Left lung (tissue), 10 donors: ENCODE results near the gene SLC44A3. TPM values are rescaled to one million over a fixed set of nuclear protein-coding genes. Genes with fewer than 3 reads are reported as not detected.
A peak's percentile ranks its signal among the peaks of the same experiment; 100 is the strongest.

Experiments
- ATAC-seq: fragments of 200-7000 bp; cut with Tn5 transposase; one replicate; pipeline ENCODE4 v1.9.1; 2020; ENCODE audit warnings: moderate library complexity
- DNase-seq, 4 donors: peaks; one replicate each; pipeline ENCODE4 v3.0.0-alpha.2; 2013 to 2020
- H3K27ac ChIP-seq, 2 donors: fragments of 200-600 bp; sonication (generic) in 1 of 2; one replicate each; pipeline versions ENCODE4 v1.5.0 to v1.8.0; 2020 to 2021
- H3K27me3 ChIP-seq, 2 donors: fragments of 200-600 bp; sonication (generic) in 1 of 2; one replicate each; pipeline versions ENCODE4 v1.5.0 to v1.8.0; 2020 to 2021
- H3K36me3 ChIP-seq, 2 donors: fragments of 200-600 bp; sonication (generic) in 1 of 2; one replicate each; pipeline versions ENCODE4 v1.5.0 to v1.8.0; 2020 to 2021
- H3K4me1 ChIP-seq, 2 donors: fragments of 200-600 bp; one replicate each; pipeline ENCODE4 v1.8.0; 2021
- H3K4me3 ChIP-seq, 2 donors: fragments of 200-600 bp; sonication (generic) in 1 of 2; one replicate each; pipeline versions ENCODE4 v1.5.0 to v1.8.0; 2020 to 2021; ENCODE audit warnings: mild to moderate bottlenecking in 1 of 2
- H3K9me3 ChIP-seq, 2 donors: fragments of 200-600 bp; sonication (generic) in 1 of 2; one replicate each; pipeline versions ENCODE4 v1.5.0 to v1.8.0; 2020 to 2021
- CTCF ChIP-seq, 2 donors: fragments of 200-600 bp; sonication (generic) in 1 of 2; IDR thresholded peaks; one replicate each; pipeline versions ENCODE4 v1.5.0 to v1.8.0; 2021; ENCODE audit warnings: antibody characterized with exemption in 2 of 2
- intact Hi-C, 2 donors: fragments of 100-400 bp; cut with DNase I; formaldehyde crosslinking; loops; one replicate each; pipeline versions ENCODE4 v1.11.2 to v1.14.2; 2022
- polyA plus RNA-seq, 6 donors: library from polyadenylated mRNA; unstranded; fragments of 120-200 nt; gene quantifications; one replicate each; pipeline ENCODE4 v1.2.1, GENCODE V29; 2013; ENCODE audit not compliant: insufficient read length in 6 of 6
- total RNA-seq, 2 donors: library from RNA; stranded (reverse); fragmentation: NEBNext Ultra II Directional; extraction: Animal tissue kit (Norgen Biotek cat#: 25700); gene quantifications; one replicate each; pipeline ENCODE4 v1.2.1, GENCODE V29; 2021
- donor health status: DM: no; HTN: yes; CAD: no.
- donor health status: DM: no; HTN: no; CAD: no.

The SLC44A3 gene
- total and polyA plus RNA-seq, 8 donors: 14.1 to 49.9 (median 37.6) TPM

GRCh38 chr1:94925004-94925403 is 104.8 kb downstream of the SLC44A3 start:
- Histone ChIP-seq H3K4me3 (peak overlapping the region; percentile 70 to 72), H3K4me1 (peaks cover 40 to 55% of the 10 kb centered on the region in 2 donors), H3K27me3 (peaks cover 0 to 60% of the 10 kb centered on the region in 2 donors), H3K9me3 (no peaks in the 10 kb centered on the region), H3K27ac (peak overlapping the region; percentile 96 to 99), H3K36me3 (no peaks in the 10 kb centered on the region)
- ATAC-seq (no peak), DNase-seq (peak in 1 of 4 donors; percentile 22)
- intact Hi-C loops: loop anchor here in 1 of 2 donors (5.0 kb wide), 1 partner anchor 68 kb away; no protein-coding TSS in a partner anchor
- no peak for TF ChIP-seq CTCF (IDR thresholded peaks at IDR 0.05)

GRCh38 chr1:94925561-94926125 is 105.5 kb downstream of the SLC44A3 start:
- no peaks in the 10 kb centered on the region for H3K36me3 ChIP-seq
- DNase-seq (peak; percentile 70 to 94 (median 82)), ATAC-seq (peak; percentile 35)
- peaks cover 0 to 60% of the 10 kb centered on the region in 2 donors for H3K27me3 ChIP-seq
- peak overlapping the region; percentile 70 to 72 for H3K4me3 ChIP-seq
- H3K4me1 ChIP-seq: peaks cover 35 to 49% of the 10 kb centered on the region in 2 donors
- peak overlapping the region; percentile 96 to 99 for H3K27ac ChIP-seq
- TF ChIP-seq CTCF (IDR thresholded peaks at IDR 0.05): no peak
- intact Hi-C loops: loop anchor here in 1 of 2 donors (5.0 kb wide), 1 partner anchor 68 kb away; no protein-coding TSS in a partner anchor
- H3K9me3 ChIP-seq: no peaks in the 10 kb centered on the region

- no peaks in the 10 kb centered on the region for H3K36me3 ChIP-seq
- no peaks in the 10 kb centered on the region for H3K9me3 ChIP-seq
- peak; percentile 22 to 32 for TF ChIP-seq CTCF (IDR thresholded peaks at IDR 0.05)
- DNase-seq (peak; percentile 47 to 82 (median 77)), ATAC-seq (peak; percentile 64)
- H3K4me1 ChIP-seq: peaks cover 35 to 42% of the 10 kb centered on the region in 2 donors
- intact Hi-C loops: loop anchor here in 1 of 2 donors (5.0 kb wide), 1 partner anchor 69 kb away; no protein-coding TSS in a partner anchor
- H3K4me3 ChIP-seq: peak overlapping the region; percentile 70 to 72
- H3K27me3 ChIP-seq: peaks cover 0 to 60% of the 10 kb centered on the region in 2 donors
- H3K27ac ChIP-seq: peak overlapping the region; percentile 96 to 99
These were observed 106.2 kb downstream of the SLC44A3 start for GRCh38 chr1:94926126-94926914.

- no peak for TF ChIP-seq CTCF (IDR thresholded peaks at IDR 0.05)
- Histone ChIP-seq H3K27ac (peak within 1 kb of the TSS; percentile 96 to 99), H3K9me3 (no peaks in the 10 kb centered on the region), H3K4me3 (peak within 1 kb of the TSS; percentile 70 to 72), H3K4me1 (peaks cover 32 to 36% of the 10 kb centered on the region in 2 donors), H3K36me3 (no peaks in the 10 kb centered on the region), H3K27me3 (peaks cover 0 to 60% of the 10 kb centered on the region in 2 donors)
- intact Hi-C loops: loop anchor here in 1 of 2 donors (5.0 kb wide), 1 partner anchor 70 kb away; no protein-coding TSS in a partner anchor
- ATAC-seq: peak; percentile 87
- peak; percentile 90 to 96 (median 92) for DNase-seq
These were observed 106.8 kb downstream of the SLC44A3 start, which contains the start of gene CNN3 for GRCh38 chr1:94926915-94927404. CNN3 (minus strand) TSS chr1:94927110; CDS start chr1:94926894, 216 bp downstream.
